ENCODE data around the gene DLG2. TPM values are rescaled to one million over a fixed set of nuclear protein-coding genes. Genes with fewer than 3 reads are reported as not detected.

Gene DLG2
- total and polyA plus RNA-seq, 2 of the 8 experiments (the other 6 are each of a cell fraction or from before 2014, with no cell fraction given): 1.7 to 14.3 TPM

- H3K36me3 ChIP-seq (ENCODE audit: control insufficient read depth in 2 of 4, insufficient read depth in 4 of 4, low read length in 3 of 4): no peaks in the 10 kb centered on the region
- H3K56ac ChIP-seq (replicated peaks; ENCODE audit: insufficient read length, low read depth, low read length): no peak overlapping the region
- no peak for TF ChIP-seq NRF1 (IDR thresholded peaks at IDR 0.05; ENCODE audit: low read depth, low read length)
- no peak for TF ChIP-seq PHF8 (conservative IDR thresholded peaks at IDR 0.05; ENCODE audit: low read depth, low read length)
- no peak for TF ChIP-seq SRF (IDR thresholded peaks at IDR 0.05; ENCODE audit: low read depth, low read length)
- no peak for TF ChIP-seq CEBPB (IDR thresholded peaks at IDR 0.05; ENCODE audit: low read depth, low read length)
- TF ChIP-seq SIRT6 (IDR thresholded peaks at IDR 0.05; ENCODE audit: low read length): no peak
- no peak overlapping the region for H3K4me2 ChIP-seq (ENCODE audit: insufficient read depth in 1 of 2, low read depth in 2 of 2, low read length in 2 of 2)
- no peak overlapping the region for H2BK20ac ChIP-seq (ENCODE audit: low read length)
- H3K79me1 ChIP-seq (ENCODE audit: low read depth, low read length): no peaks in the 10 kb centered on the region
- 86% methylated on average over 2 of the region's 2 CpGs; no CpG with 5 or more reads in 1 of the 2 experiments for WGBS, 2 experiments (ENCODE audit: extremely low coverage in 1 of 2, insufficient coverage in 1 of 2, insufficient read length in 1 of 2, insufficient replicate concordance in 2 of 2, low coverage in 1 of 2, low lambda C conversion rate in 2 of 2, missing lambda C conversion rate in 1 of 2)
- ChIA-PET CTCF (ENCODE audit: partially characterized antibody) (interaction anchor here (1.3 to 2.2 kb wide), 2 partner anchors 11 to 437 kb away, joined by 4 to 6 read pairs; no protein-coding TSS in a partner anchor), POLR2A (ENCODE audit: partially characterized antibody) (no interaction called here)
- H3K4me3 ChIP-seq (ENCODE audit: extremely low read depth in 1 of 4, insufficient read depth in 2 of 4, low read depth in 3 of 4, low read length in 4 of 4): no peak overlapping the region
- no peak overlapping the region for H2AK5ac ChIP-seq (ENCODE audit: low read depth, low read length)
- H2BK5ac ChIP-seq (ENCODE audit: low read depth, low read length): no peak overlapping the region
- H3K14ac ChIP-seq (ENCODE audit: insufficient read length): no peak overlapping the region
- no peak overlapping the region for H2BK15ac ChIP-seq (ENCODE audit: low read length)
- no peak for FAIRE-seq
- H4K8ac ChIP-seq (ENCODE audit: extremely low read depth, insufficient read depth, low read length): no peak overlapping the region
- H4K91ac ChIP-seq (replicated peaks; ENCODE audit: insufficient read length, low read length): no peak overlapping the region
- no peaks in the 10 kb centered on the region for H3K79me2 ChIP-seq (ENCODE audit: control insufficient read depth in 1 of 2, insufficient read depth in 2 of 2, low read length in 2 of 2)
- H3K9ac ChIP-seq (replicated peaks in 1 of 4; ENCODE audit: extremely low read depth in 1 of 4, low read depth in 3 of 4, low read length in 3 of 4): no peak overlapping the region
- H3K23me2 ChIP-seq (ENCODE audit: low read depth, low read length): no peaks in the 10 kb centered on the region
- H4K5ac ChIP-seq (ENCODE audit: insufficient read length, low read depth, low read length): no peak overlapping the region
- no peak overlapping the region for H2BK12ac ChIP-seq (ENCODE audit: low read depth, low read length)
- no peak overlapping the region for H2AFZ ChIP-seq (ENCODE audit: low read length)
- H4K20me1 ChIP-seq (replicated peaks in 1 of 2; ENCODE audit: control insufficient read depth in 1 of 2, insufficient read depth in 2 of 2, low read length in 2 of 2): no peaks in the 10 kb centered on the region
- H3K4me1 ChIP-seq (replicated peaks in 1 of 4; ENCODE audit: control insufficient read depth in 3 of 4, insufficient read depth in 4 of 4, low read length in 3 of 4): no peaks in the 10 kb centered on the region
- no peak overlapping the region for H3K27ac ChIP-seq (ENCODE audit: low read depth, low read length)
- no peak overlapping the region for H2BK120ac ChIP-seq (replicated peaks; ENCODE audit: low read depth, low read length)
- H3K4ac ChIP-seq (replicated peaks; ENCODE audit: insufficient read length, low read depth, low read length): no peak overlapping the region
- H3K23ac ChIP-seq (ENCODE audit: insufficient read length): no peak overlapping the region
- H3K9me3 ChIP-seq (ENCODE audit: insufficient read depth in 2 of 2, low read depth in 1 of 2, low read length in 1 of 2): no peaks in the 10 kb centered on the region
- no peak for DNase-seq (ENCODE audit: low read depth in 1 of 2, low spot score in 2 of 2)
- H3K27me3 ChIP-seq (replicated peaks in 1 of 4; ENCODE audit: control insufficient read depth in 3 of 4, extremely low read depth in 1 of 4, insufficient read depth in 3 of 4, low read length in 3 of 4): no peaks in the 10 kb centered on the region
- no peak overlapping the region for H3K18ac ChIP-seq (ENCODE audit: extremely low read depth, low read length)
Measured at GRCh38 chr11:84273541-84273940, 1353.6 kb downstream of the DLG2 start.
